ENCODE results near the gene SENP5.
"Not testable (repeated sequence)": the region's sequence is repeated elsewhere in the genome, so short reads cannot be mapped to it uniquely, and the experiment has no call there.

Gene SENP5, protein sequence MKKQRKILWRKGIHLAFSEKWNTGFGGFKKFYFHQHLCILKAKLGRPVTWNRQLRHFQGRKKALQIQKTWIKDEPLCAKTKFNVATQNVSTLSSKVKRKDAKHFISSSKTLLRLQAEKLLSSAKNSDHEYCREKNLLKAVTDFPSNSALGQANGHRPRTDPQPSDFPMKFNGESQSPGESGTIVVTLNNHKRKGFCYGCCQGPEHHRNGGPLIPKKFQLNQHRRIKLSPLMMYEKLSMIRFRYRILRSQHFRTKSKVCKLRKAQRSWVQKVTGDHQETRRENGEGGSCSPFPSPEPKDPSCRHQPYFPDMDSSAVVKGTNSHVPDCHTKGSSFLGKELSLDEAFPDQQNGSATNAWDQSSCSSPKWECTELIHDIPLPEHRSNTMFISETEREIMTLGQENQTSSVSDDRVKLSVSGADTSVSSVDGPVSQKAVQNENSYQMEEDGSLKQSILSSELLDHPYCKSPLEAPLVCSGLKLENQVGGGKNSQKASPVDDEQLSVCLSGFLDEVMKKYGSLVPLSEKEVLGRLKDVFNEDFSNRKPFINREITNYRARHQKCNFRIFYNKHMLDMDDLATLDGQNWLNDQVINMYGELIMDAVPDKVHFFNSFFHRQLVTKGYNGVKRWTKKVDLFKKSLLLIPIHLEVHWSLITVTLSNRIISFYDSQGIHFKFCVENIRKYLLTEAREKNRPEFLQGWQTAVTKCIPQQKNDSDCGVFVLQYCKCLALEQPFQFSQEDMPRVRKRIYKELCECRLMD

DNA sequence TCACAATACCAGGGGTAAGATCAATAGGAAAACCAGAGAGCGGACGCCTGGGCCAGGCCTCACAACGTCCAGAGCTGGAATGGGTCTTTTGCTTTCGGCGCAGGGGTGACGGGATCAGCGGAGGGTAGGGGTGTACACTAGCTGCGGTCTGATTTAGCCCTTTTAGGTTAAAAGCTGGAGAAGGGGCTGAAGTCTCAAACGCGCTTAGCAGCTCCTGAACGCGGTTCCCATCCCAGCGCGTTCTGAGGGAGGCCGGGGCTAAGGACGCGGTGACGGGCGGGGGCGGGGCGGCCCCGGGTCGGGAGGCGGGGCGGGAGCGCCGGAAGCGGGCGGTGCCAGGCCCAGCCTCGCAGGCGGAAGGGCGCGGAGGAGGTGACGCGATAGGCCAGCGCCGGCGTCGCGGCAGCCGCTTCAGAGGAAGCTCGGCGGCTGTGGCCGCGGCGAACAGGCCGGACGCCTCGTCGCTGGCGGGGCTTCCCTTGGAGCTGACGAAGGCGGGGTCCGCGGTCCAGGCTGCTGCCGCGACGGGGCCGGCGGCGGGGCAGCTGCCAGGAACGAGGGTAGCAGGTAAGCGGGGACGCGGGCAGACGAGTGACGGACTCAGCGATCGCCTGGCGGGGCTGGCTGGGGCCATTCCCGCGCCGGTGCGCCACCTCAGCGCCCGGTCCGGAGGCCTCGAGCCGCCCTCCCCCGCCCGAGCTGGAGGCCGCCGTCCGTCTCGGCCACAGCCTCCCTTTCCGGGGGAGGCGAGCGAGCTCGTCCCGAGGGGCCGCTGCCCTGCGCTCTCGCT is at the start of gene SENP5:
Gene SENP5, plus strand, starts transcription at position 414 of the 790 bp plus-strand sequence. CDS start 17,262 bp downstream, outside the sequence.
- Histone ChIP-seq H3K4me1 (ENCODE audit: insufficient read depth, low read length) (peaks cover 33% of the 10 kb centered on the region), H3K9ac (ENCODE audit: low read depth, low read length) (peak within 1 kb of the TSS; percentile 85), H3K79me2 (ENCODE audit: insufficient read depth, low read length) (peaks cover 50% of the 10 kb centered on the region), H2AFZ (ENCODE audit: low read depth, low read length) (peak within 1 kb of the TSS; percentile 96), H3K27me3 (ENCODE audit: insufficient read depth, low read length, poor library complexity) (no peaks in the 10 kb centered on the region), H3K27ac (ENCODE audit: low read length) (peak within 1 kb of the TSS; percentile 78), H4K20me1 (ENCODE audit: insufficient read depth, low read length) (peaks cover 30% of the 10 kb centered on the region), H3K9me3 (ENCODE audit: insufficient read depth, low read length, severe bottlenecking) (no peaks in the 10 kb centered on the region), H3K4me2 (ENCODE audit: insufficient read depth, low read length) (peak within 1 kb of the TSS; percentile 67), H3K4me3 (ENCODE audit: low read depth in 1 of 2, low read length in 2 of 2) (peak within 1 kb of the TSS; percentile 59 to 68), H3K36me3 (ENCODE audit: insufficient read depth, low read length) (peaks cover 13% of the 10 kb centered on the region)
- DNase-seq, result peak; percentile 91
- ATAC-seq (ENCODE audit: insufficient read depth, low read depth), result peak; percentile 96
- TF ChIP-seq, protein P1, sequence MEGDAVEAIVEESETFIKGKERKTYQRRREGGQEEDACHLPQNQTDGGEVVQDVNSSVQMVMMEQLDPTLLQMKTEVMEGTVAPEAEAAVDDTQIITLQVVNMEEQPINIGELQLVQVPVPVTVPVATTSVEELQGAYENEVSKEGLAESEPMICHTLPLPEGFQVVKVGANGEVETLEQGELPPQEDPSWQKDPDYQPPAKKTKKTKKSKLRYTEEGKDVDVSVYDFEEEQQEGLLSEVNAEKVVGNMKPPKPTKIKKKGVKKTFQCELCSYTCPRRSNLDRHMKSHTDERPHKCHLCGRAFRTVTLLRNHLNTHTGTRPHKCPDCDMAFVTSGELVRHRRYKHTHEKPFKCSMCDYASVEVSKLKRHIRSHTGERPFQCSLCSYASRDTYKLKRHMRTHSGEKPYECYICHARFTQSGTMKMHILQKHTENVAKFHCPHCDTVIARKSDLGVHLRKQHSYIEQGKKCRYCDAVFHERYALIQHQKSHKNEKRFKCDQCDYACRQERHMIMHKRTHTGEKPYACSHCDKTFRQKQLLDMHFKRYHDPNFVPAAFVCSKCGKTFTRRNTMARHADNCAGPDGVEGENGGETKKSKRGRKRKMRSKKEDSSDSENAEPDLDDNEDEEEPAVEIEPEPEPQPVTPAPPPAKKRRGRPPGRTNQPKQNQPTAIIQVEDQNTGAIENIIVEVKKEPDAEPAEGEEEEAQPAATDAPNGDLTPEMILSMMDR (IDR thresholded peaks at IDR 0.05; ENCODE audit: borderline replicate concordance, extremely low read depth, low read length, poor library complexity, severe bottlenecking), result no peak
- TF ChIP-seq EZH2 (IDR thresholded peaks at IDR 0.05; ENCODE audit: borderline replicate concordance, low read depth, low read length, severe bottlenecking), result no peak

- ATAC-seq (ENCODE audit: insufficient read depth, low read depth), result no peak
- TF ChIP-seq EZH2 (IDR thresholded peaks at IDR 0.05; ENCODE audit: borderline replicate concordance, low read depth, low read length, severe bottlenecking), result no peak
- TF ChIP-seq, protein P1 (IDR thresholded peaks at IDR 0.05; ENCODE audit: borderline replicate concordance, extremely low read depth, low read length, poor library complexity, severe bottlenecking), result no peak
- H3K36me3 ChIP-seq (ENCODE audit: insufficient read depth, low read length), result peaks cover 94% of the 10 kb centered on the region
These were observed 45.8 kb upstream of the SENP5 start for GRCh38 chr3:196821806-196822355.

GRCh38 chr3:196829651-196830050 is 38.1 kb upstream of the SENP5 start:
- not testable (repeated sequence) for DNase-seq

More at GRCh38 chr3:196821806-196822355, 45.8 kb upstream of the SENP5 start:
- H3K4me3 ChIP-seq (ENCODE audit: low read depth in 1 of 2, low read length in 2 of 2), result no peak overlapping the region
- H3K4me2 ChIP-seq (ENCODE audit: insufficient read depth, low read length), result no peak overlapping the region
- H4K20me1 ChIP-seq (ENCODE audit: insufficient read depth, low read length), result no peaks in the 10 kb centered on the region
- no peaks in the 10 kb centered on the region for H3K79me2 ChIP-seq (ENCODE audit: insufficient read depth, low read length)
- no peaks in the 10 kb centered on the region for H3K4me1 ChIP-seq (ENCODE audit: insufficient read depth, low read length)
- no peak overlapping the region for H2AFZ ChIP-seq (ENCODE audit: low read depth, low read length)
- no peak overlapping the region for H3K27ac ChIP-seq (ENCODE audit: low read length)
- no peaks in the 10 kb centered on the region for H3K27me3 ChIP-seq (ENCODE audit: insufficient read depth, low read length, poor library complexity)
- no peak for DNase-seq
- no peak overlapping the region for H3K9ac ChIP-seq (ENCODE audit: low read depth, low read length)
- no peaks in the 10 kb centered on the region for H3K9me3 ChIP-seq (ENCODE audit: insufficient read depth, low read length, severe bottlenecking)

More at GRCh38 chr3:196829651-196830050, 38.1 kb upstream of the SENP5 start:
- H3K79me2 ChIP-seq (ENCODE audit: insufficient read depth, low read length); H3K4me3 ChIP-seq (ENCODE audit: low read depth in 1 of 2, low read length in 2 of 2); H3K9me3 ChIP-seq (ENCODE audit: insufficient read depth, low read length, severe bottlenecking); H3K4me1 ChIP-seq (ENCODE audit: insufficient read depth, low read length); H3K27ac ChIP-seq (ENCODE audit: low read length); H2AFZ ChIP-seq (ENCODE audit: low read depth, low read length); H4K20me1 ChIP-seq (ENCODE audit: insufficient read depth, low read length); H3K4me2 ChIP-seq (ENCODE audit: insufficient read depth, low read length); H3K9ac ChIP-seq (ENCODE audit: low read depth, low read length); ATAC-seq (ENCODE audit: insufficient read depth, low read depth); H3K27me3 ChIP-seq (ENCODE audit: insufficient read depth, low read length, poor library complexity): not testable (repeated sequence)
- peaks cover 60% of the 10 kb centered on the region for H3K36me3 ChIP-seq (ENCODE audit: insufficient read depth, low read length)

Measured in DND-41 (cell line).